ENCODE data around the gene OXSR1. TPM values are rescaled to one million over a fixed set of nuclear protein-coding genes. Genes with fewer than 3 reads are reported as not detected.

OXSR1 gene
- total and polyA plus RNA-seq, 2 of the 13 experiments (the other 11 are each of a cell fraction or from before 2014, with no cell fraction given), result 27.4 to 32.6 TPM

GRCh38 chr3:38130631-38131065 is 34.7 kb upstream of the OXSR1 start (continued):
- no peak; the same call in 1 of the 2 replicates for TF ChIP-seq CTCF (CRISPR knock-in tag; IDR thresholded peaks at IDR 0.05)
- TF ChIP-seq RAD21 (CRISPR knock-in tag; IDR thresholded peaks at IDR 0.05), result 0 out of 2 replicates have a peak, but pooled peaks have one; percentile 13
- no peak for TF ChIP-seq DMTF1 (CRISPR knock-in tag; IDR thresholded peaks at IDR 0.05)
- no peak for TF ChIP-seq MAF1 (CRISPR knock-in tag; IDR thresholded peaks at IDR 0.05; ENCODE audit: borderline replicate concordance)
- TF ChIP-seq ESRRA (CRISPR knock-in tag; IDR thresholded peaks at IDR 0.05; ENCODE audit: low read depth), result peak; percentile 94
- peak; percentile 42; the same call in 1 of the 3 replicates for TF ChIP-seq MXI1 (IDR thresholded peaks at IDR 0.05; ENCODE audit: borderline replicate concordance, low read depth, low read length)
- TF ChIP-seq KMT2A (CRISPR knock-in tag; IDR thresholded peaks at IDR 0.05), result no peak
- TF ChIP-seq TCF7 (IDR thresholded peaks at IDR 0.05; ENCODE audit: low read depth), result 0 out of 2 replicates have a peak, but pooled peaks have one; percentile 29
- TF ChIP-seq HNRNPL (IDR thresholded peaks at IDR 0.05; ENCODE audit: low read depth, low read length), result 0 out of 2 replicates have a peak, but pooled peaks have one; percentile 62
- no peak for TF ChIP-seq AFF4 (CRISPR knock-in tag; IDR thresholded peaks at IDR 0.05)
- TF ChIP-seq ATF7 (IDR thresholded peaks at IDR 0.05), result no peak
- TF ChIP-seq ATF7 (CRISPR knock-in tag; IDR thresholded peaks at IDR 0.05), result 0 out of 2 replicates have a peak, but pooled peaks have one; percentile 33
- TF ChIP-seq ZFAT (CRISPR knock-in tag; conservative IDR thresholded peaks at IDR 0.05), result no peak
- no peak for TF ChIP-seq ZNF333 (CRISPR knock-in tag; IDR thresholded peaks at IDR 0.05; ENCODE audit: borderline replicate concordance)
- TF ChIP-seq MED1 (CRISPR knock-in tag; IDR thresholded peaks at IDR 0.05), result peak; percentile 88
- no peak for TF ChIP-seq NRL (CRISPR knock-in tag; IDR thresholded peaks at IDR 0.05; ENCODE audit: borderline replicate concordance)
- TF ChIP-seq HMGA1 (CRISPR knock-in tag; conservative IDR thresholded peaks at IDR 0.05), result no peak
- peak; percentile 69; the same call in 1 of the 2 replicates for TF ChIP-seq ZNF232 (CRISPR knock-in tag; IDR thresholded peaks at IDR 0.05; ENCODE audit: borderline replicate concordance)
- no peak for TF ChIP-seq ZBTB7B (CRISPR knock-in tag; IDR thresholded peaks at IDR 0.05)
- TF ChIP-seq ZNF747 (CRISPR knock-in tag; IDR thresholded peaks at IDR 0.05; ENCODE audit: borderline replicate concordance), result no peak
- peak; percentile 62; the same call in 1 of the 2 replicates for TF ChIP-seq MIXL1 (CRISPR knock-in tag; IDR thresholded peaks at IDR 0.05)
